Measurements from ENCODE around the gene GGCX. TPM values are rescaled to one million over a fixed set of nuclear protein-coding genes. Genes with fewer than 3 reads are reported as not detected.
A peak's percentile ranks its signal among the peaks of the same experiment; 100 is the strongest.

Gene GGCX
- polyA plus RNA-seq, 3 donors = 24.0 to 34.4 (median 32.0) TPM

GRCh38 chr2:85582492-85582891 is 21.2 kb upstream of the GGCX start:
- H3K4me2 ChIP-seq (replicated peaks; ENCODE audit: extremely low read depth, low read length, poor library complexity, severe bottlenecking) = no peak overlapping the region
- Mint-ChIP-seq H3K9me3 (no peaks in the 10 kb centered on the region), H3K27me3 (ENCODE audit: low read depth in 3 of 3) (peaks cover 0 to 3% (median 0%) of the 10 kb centered on the region in 3 donors), H3K4me3 (no peak overlapping the region), H3K27ac (peak overlapping the region; percentile 37 to 87 (median 70)), H3K4me1 (peaks cover 84% of the 10 kb centered on the region), H3K36me3 (peaks cover 22 to 37% of the 10 kb centered on the region in 2 donors)
- no peaks in the 10 kb centered on the region for H3K27me3 ChIP-seq (ENCODE audit: control insufficient read depth in 2 of 2, insufficient read depth in 2 of 2, low read length in 2 of 2)
- no peak overlapping the region for H2AFZ ChIP-seq (ENCODE audit: insufficient read depth, low read depth, low read length, poor library complexity, severe bottlenecking)
- H3K9me3 ChIP-seq (replicated peaks in 1 of 2; ENCODE audit: control insufficient read depth in 1 of 2, insufficient read depth in 1 of 2, low read length in 2 of 2) = no peaks in the 10 kb centered on the region
- TF ChIP-seq, protein P1, sequence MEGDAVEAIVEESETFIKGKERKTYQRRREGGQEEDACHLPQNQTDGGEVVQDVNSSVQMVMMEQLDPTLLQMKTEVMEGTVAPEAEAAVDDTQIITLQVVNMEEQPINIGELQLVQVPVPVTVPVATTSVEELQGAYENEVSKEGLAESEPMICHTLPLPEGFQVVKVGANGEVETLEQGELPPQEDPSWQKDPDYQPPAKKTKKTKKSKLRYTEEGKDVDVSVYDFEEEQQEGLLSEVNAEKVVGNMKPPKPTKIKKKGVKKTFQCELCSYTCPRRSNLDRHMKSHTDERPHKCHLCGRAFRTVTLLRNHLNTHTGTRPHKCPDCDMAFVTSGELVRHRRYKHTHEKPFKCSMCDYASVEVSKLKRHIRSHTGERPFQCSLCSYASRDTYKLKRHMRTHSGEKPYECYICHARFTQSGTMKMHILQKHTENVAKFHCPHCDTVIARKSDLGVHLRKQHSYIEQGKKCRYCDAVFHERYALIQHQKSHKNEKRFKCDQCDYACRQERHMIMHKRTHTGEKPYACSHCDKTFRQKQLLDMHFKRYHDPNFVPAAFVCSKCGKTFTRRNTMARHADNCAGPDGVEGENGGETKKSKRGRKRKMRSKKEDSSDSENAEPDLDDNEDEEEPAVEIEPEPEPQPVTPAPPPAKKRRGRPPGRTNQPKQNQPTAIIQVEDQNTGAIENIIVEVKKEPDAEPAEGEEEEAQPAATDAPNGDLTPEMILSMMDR (IDR thresholded peaks at IDR 0.05) = no peak
- H3K79me2 ChIP-seq (ENCODE audit: insufficient read depth, low read length) = peaks cover 78% of the 10 kb centered on the region
- intact Hi-C loops (cut with micrococcal nuclease) = no loop called here
- no peak overlapping the region for H3K4me3 ChIP-seq (replicated peaks in 1 of 3; ENCODE audit: low read depth in 2 of 3, low read length in 3 of 3)
- H4K20me1 ChIP-seq (ENCODE audit: insufficient read depth, low read length) = peaks cover 25% of the 10 kb centered on the region
- H3K36me3 ChIP-seq (replicated peaks in 1 of 2; ENCODE audit: control insufficient read depth in 1 of 2, insufficient read depth in 2 of 2, low read length in 2 of 2) = peaks cover 15 to 24% of the 10 kb centered on the region in 2 donors
- no peak for DNase-seq
- WGBS (ENCODE audit: insufficient coverage) = no CpG with 5 or more reads among the region's 1 CpG
- H3K9ac ChIP-seq (ENCODE audit: insufficient read depth, low read length, poor library complexity, severe bottlenecking) = no peak overlapping the region
- H3K4me1 ChIP-seq (ENCODE audit: control insufficient read depth in 1 of 2, insufficient read depth in 2 of 2, low read length in 2 of 2) = peaks cover 75 to 89% of the 10 kb centered on the region in 2 donors
- H3K27ac ChIP-seq (ENCODE audit: low read depth in 1 of 2, low read length in 2 of 2) = peak overlapping the region in 1 of 2 donors; percentile 35

GRCh38 chr2:85580206-85580605 is 18.9 kb upstream of the GGCX start:
- H3K36me3 ChIP-seq (replicated peaks in 1 of 2; ENCODE audit: control insufficient read depth in 1 of 2, insufficient read depth in 2 of 2, low read length in 2 of 2) = peaks cover 15 to 24% of the 10 kb centered on the region in 2 donors
- peak overlapping the region in 1 of 3 experiments; percentile 86 for H3K4me3 ChIP-seq (replicated peaks in 1 of 3; ENCODE audit: low read depth in 2 of 3, low read length in 3 of 3)
- intact Hi-C loops (cut with micrococcal nuclease) = no loop called here
- Mint-ChIP-seq H3K4me3 (peak overlapping the region; percentile 42 to 96), H3K36me3 (peaks cover 22 to 36% of the 10 kb centered on the region in 2 donors), H3K9me3 (no peaks in the 10 kb centered on the region), H3K4me1 (peaks cover 69% of the 10 kb centered on the region), H3K27ac (peak overlapping the region; percentile 92 to 98 (median 96)), H3K27me3 (ENCODE audit: low read depth in 3 of 3) (peaks cover 0 to 3% (median 1%) of the 10 kb centered on the region in 3 donors)
- peaks cover 25% of the 10 kb centered on the region for H4K20me1 ChIP-seq (ENCODE audit: insufficient read depth, low read length)
- peaks cover 59 to 76% of the 10 kb centered on the region in 2 donors for H3K4me1 ChIP-seq (ENCODE audit: control insufficient read depth in 1 of 2, insufficient read depth in 2 of 2, low read length in 2 of 2)
- WGBS (ENCODE audit: insufficient coverage) = 61% methylated on average over 3 of the region's 3 CpGs
- H3K4me2 ChIP-seq (replicated peaks; ENCODE audit: extremely low read depth, low read length, poor library complexity, severe bottlenecking) = peak overlapping the region; percentile 81
- peak overlapping the region; percentile 85 to 91 for H3K27ac ChIP-seq (ENCODE audit: low read depth in 1 of 2, low read length in 2 of 2)
- no peak overlapping the region for H2AFZ ChIP-seq (ENCODE audit: insufficient read depth, low read depth, low read length, poor library complexity, severe bottlenecking)
- TF ChIP-seq, protein P1 (IDR thresholded peaks at IDR 0.05) = no peak
- H3K79me2 ChIP-seq (ENCODE audit: insufficient read depth, low read length) = peaks cover 72% of the 10 kb centered on the region
- H3K9me3 ChIP-seq (replicated peaks in 1 of 2; ENCODE audit: control insufficient read depth in 1 of 2, insufficient read depth in 1 of 2, low read length in 2 of 2) = no peaks in the 10 kb centered on the region
- no peak for DNase-seq
- no peaks in the 10 kb centered on the region for H3K27me3 ChIP-seq (ENCODE audit: control insufficient read depth in 2 of 2, insufficient read depth in 2 of 2, low read length in 2 of 2)
- H3K9ac ChIP-seq (ENCODE audit: insufficient read depth, low read length, poor library complexity, severe bottlenecking) = peak overlapping the region; percentile 76

Measured in CD14-positive monocyte (primary cell).